HG02840 (cell line): ENCODE results near the gene HAGHL.

Source experiments
- ATAC-seq: cut with Tn5 transposase; IDR thresholded peaks from one replicate; pipeline ENCODE4 v1.9.1; 2021; ENCODE audit warnings: mild to moderate bottlenecking, moderate library complexity, moderate number of reproducible peaks; ENCODE audit not compliant: unreplicated experiment, low FRiP score

Gene HAGHL, protein sequence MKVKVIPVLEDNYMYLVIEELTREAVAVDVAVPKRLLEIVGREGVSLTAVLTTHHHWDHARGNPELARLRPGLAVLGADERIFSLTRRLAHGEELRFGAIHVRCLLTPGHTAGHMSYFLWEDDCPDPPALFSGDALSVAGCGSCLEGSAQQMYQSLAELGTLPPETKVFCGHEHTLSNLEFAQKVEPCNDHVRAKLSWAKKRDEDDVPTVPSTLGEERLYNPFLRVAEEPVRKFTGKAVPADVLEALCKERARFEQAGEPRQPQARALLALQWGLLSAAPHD

GRCh38 chr16:726438-727290 lies at the start of gene HAGHL, which contains the start of gene CCDC78:
Gene HAGHL (plus strand): TSS chr16:727106. CDS start chr16:727510, 404 bp downstream.
Gene CCDC78 (minus strand): TSS chr16:726443. CDS start chr16:726367, 76 bp downstream.
- ATAC-seq: no peak

DNA sequence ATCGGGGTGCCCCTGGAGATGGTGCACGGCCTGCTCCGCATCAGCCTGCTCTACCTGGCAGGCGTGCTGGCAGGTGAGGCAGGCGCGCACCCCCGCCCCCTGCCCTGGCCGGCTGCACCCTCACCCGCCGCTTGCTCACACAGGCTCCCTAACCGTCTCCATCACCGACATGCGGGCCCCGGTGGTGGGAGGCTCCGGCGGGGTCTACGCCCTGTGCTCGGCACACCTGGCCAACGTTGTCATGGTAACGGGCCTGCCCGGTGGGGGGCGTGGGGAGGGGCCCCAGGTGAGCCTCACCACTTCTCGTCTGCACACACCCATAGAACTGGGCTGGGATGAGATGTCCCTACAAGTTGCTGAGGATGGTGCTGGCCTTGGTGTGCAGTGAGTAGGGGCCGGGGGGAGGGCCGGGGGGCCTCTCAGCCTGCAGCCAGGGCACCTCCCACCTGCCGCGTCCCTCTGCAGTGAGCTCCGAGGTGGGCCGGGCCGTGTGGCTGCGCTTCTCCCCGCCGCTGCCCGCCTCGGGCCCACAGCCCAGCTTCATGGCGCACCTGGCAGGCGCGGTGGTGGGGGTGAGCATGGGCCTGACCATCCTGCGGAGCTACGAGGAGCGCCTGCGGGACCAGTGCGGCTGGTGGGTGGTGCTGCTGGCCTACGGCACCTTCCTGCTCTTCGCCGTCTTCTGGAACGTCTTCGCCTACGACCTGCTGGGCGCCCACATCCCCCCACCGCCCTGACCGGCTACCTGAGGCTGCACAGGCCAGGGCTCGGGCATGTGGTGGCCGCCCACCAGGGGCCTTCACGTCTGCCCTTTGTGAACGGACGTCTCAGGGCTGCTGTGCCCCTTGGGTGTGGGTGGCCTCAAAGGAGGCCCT lies 49.4 kb upstream of the HAGHL start:
- no peak for ATAC-seq

DNA sequence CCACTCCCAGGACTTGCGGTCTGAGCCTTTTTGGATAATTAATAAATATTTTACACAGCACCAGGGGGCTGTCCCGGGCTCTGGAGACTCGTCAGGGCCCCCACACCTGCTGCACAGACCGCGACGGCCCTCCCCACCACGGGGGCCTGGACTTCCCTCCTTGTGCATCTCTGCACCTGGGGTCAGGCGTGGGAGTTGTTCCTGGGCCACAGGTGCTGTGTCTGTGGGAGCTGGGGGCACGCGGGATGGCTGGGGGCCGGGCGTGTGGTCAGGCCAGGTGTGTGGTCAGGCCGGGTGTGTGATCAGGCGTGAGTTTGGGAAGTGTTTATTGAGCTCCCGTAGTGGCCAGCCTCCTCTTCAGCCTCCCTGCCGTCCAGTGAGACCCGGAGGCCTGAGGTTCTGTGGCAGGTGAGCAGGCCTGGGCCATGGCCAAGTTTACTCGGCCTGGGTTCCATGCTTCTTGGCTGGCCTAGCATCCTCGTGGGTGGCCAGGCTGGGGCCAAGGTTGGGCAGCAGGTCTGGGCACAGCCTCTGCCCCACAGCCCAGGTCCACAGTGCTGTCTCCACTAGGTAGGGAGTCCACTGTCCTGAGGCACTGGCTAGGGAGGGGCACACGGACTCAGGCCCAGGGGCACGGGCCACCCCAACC lies 48.6 kb upstream of the HAGHL start:
- ATAC-seq: no peak

DNA sequence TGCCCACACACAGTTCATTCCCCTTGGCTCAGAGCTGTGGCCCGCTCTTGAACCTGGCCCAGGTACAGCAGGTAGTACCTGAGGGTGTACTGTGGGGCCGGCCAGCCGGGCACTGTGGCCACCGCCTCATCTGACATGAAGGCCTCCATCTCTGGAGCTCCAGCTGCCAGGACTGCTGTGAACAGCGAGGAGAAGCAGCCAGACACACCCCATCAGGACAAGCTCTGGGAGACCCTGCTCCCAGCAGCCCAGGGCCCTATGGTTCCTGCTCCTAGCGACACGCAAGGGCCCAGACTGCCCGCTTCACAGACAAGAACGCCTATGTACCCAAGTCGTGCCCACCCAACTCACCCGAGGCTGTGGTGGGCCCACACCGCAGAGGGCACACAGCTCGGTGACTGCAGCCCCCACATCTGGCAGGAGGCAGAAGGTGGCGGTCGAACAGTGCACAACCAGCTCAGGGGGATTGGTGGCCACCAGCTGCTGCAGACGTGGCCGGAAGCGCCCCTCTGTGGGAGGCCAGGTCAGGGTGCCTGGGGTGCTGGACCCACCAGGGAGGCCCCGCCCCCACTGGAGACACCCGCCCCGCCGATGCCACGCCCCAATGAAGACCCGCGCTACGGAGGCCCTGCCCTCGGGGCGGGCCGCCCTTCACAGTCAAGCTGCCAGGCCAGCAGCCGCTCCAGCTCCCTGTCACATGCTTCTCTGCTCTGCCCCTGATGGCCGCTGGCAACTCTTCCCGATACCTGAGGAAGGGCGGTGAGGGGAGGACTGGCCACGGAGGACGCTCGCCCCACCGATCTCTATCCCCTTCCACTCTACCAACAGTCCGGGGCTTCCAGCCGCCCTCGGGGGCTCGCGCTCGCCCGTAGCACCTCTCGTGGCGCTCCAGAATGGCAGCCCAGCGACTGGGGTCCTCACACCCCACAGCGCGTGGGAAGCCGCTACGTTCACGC lies 47.8 kb upstream of the HAGHL start:
- ATAC-seq: peak; percentile 4

DNA sequence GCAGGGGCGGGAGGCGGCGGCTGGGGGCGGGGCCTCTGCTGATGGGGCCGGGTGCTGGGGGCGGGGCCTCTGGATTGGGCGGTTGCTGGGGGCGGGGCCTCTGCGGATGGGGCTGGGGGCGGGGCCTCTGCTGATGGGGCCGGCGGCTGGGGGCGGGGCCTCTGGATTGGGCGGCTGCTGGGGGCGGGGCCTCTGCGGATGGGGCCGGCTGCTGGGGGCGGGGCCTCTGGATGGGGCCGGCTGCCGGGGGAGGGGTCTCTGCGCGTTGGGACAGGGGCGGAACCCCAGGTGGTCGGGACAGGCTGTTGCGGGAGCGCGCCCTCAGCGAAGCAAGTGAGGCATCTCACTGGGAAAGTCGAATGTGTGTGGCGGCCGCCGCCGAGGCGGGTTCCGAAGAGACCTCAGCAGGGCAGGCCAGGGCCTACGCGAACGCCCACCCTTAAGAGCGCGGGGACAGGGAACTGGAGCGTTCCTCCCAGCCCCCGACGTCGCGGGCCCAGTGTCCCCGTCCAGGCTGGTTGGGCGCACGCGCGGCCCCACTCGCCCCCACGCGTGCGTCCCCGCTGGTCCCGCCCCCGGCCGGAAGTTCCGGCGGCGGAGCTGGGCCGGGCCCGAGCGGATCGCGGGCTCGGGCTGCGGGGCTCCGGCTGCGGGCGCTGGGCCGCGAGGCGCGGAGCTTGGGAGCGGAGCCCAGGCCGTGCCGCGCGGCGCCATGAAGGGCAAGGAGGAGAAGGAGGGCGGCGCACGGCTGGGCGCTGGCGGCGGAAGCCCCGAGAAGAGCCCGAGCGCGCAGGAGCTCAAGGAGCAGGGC lies 46.9 kb upstream of the HAGHL start, which contains the start of gene STUB1:
STUB1 (plus strand) TSS at position 597 of the 811 bp plus-strand sequence; CDS start at position 713, 116 bp downstream.
- peak; percentile 31 for ATAC-seq

- no peak for ATAC-seq
Measured at GRCh38 chr16:680625-680945, 46.3 kb upstream of the HAGHL start.

GRCh38 chr16:680967-681745 lies 45.8 kb upstream of the HAGHL start:
- no peak for ATAC-seq

GRCh38 chr16:681746-682427 lies 45.0 kb upstream of the HAGHL start:
- no peak for ATAC-seq

DNA sequence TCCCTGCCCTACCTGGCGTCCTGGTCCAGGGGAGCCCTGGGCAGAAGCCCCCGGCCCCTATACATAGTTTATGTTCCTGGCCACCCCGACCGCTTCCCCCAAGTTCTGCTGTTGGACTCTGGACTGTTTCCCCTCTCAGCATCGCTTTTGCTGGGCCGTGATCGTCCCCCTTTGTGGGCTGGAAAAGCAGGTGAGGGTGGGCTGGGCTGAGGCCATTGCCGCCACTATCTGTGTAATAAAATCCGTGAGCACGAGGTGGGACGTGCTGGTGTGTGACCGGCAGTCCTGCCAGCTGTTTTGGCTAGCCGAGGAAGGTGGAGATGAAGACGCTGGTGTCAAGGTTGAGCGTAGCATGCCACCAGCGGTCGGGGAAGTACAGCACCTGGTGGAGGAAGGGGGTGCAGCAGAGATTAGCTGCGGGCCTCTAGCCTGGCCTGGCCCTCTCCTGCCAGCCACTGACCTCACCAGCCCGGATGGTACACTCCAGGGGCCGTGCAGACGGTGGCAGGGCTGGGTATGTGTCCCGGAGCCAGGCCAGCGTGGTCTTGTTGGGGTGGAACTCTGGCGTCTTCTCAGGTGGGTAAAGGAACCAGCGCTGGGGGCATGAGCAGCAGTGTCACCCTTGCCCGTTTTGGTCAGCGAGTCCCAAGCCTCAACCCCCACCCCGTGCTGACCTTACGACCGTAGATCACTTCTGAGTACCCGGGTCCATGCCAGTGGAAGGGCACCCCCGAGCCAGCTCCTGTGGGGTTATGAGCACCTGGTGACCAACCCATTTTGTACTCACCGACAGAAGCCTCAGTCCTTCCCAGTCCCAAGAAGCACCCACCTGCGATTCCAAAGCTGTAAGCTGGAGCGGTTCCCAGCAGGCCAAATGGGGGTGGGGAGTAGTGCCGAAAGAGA lies 44.2 kb upstream of the HAGHL start:
- ATAC-seq: no peak

DNA sequence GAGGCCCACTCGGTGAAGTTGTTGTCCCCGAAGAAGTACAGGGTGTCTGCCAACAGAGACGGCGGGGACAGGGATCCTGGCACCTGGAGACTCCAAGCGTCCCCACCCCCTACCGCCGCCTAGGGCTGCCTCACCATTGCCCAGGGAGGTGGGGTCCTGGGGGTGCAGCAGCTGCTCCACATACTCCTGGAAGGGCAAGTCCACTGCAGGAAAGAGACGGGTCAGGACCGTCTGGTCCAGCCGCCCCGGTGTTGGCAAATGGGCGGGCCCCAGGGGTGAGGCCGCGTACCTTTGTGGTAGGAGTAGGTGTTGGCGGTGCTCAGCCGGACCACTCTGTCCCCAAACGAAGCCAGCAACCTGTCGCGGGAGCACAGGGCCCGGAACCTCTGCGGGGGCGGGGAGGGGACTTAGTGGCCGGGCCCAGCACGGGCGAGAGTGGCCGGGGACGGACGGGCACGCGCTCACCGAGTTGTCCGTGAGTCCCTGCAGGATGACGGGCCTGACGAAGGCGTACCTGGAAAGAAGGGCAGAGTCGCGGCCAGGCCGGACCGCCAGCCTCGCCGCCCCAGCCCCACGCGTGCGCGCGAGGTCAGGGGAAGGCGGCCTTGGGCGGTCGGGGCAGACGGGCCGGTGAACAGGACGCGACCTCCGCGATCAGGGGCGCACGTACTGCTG lies 43.4 kb upstream of the HAGHL start:
- ATAC-seq: peak; percentile 6

DNA sequence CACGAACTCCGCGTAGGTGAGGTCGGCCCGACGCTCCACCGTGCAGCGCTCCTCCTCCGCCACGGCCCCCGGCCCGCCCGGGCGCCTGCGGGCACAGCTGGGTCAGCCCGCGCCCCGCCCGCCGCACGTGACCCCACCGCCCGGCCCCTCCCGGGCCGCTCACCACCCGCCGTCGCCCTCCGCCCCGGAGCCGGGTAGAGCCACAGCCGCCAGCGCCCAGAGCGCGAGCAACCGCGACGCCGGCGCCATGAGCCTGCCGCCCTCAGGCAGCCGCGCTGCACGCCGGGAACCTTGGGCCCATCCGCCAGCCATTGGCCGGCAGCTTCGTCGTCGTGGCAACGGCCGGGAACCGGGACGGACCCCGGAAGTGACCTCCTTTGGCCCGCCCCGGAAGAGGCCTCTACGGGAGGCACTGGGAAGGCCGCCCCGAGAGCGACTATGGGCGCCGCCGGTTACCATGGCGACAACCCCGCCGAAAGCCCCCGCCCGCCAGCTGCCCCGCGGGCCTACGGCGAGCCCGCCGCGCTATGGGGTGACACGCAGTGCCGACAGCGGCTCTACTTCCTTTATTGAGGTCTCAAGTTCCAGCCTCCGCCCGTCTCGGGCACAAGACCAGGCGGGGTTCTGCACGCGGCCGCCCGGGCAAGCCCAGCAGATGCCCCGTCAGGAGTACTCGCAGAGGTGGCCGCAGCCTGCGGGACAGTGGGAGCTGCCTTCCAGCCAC lies 42.7 kb upstream of the HAGHL start, which contains the start of gene JMJD8:
JMJD8 (minus strand) TSS at position 264 of the 724 bp plus-strand sequence; CDS start at position 249, 15 bp downstream.
- peak; percentile 49 for ATAC-seq

- no peak for ATAC-seq
Measured at GRCh38 chr16:684961-685696, 41.8 kb upstream of the HAGHL start.

- ATAC-seq: no peak
Measured at GRCh38 chr16:685967-686366, 40.9 kb upstream of the HAGHL start.
